Dedifferentiated amniotic fluid mesenchymal stem cell (primary cell): ENCODE measurements around the gene C16orf46.
"Not testable (repeated sequence)": the region's sequence is repeated elsewhere in the genome, so short reads cannot be mapped to it uniquely, and the experiment has no call there.

Experiments
- DNase-seq: peaks from one replicate; pipeline ENCODE4 v3.0.0-alpha.2; 2016; ENCODE audit errors: extremely low spot score

The C16orf46 gene, protein sequence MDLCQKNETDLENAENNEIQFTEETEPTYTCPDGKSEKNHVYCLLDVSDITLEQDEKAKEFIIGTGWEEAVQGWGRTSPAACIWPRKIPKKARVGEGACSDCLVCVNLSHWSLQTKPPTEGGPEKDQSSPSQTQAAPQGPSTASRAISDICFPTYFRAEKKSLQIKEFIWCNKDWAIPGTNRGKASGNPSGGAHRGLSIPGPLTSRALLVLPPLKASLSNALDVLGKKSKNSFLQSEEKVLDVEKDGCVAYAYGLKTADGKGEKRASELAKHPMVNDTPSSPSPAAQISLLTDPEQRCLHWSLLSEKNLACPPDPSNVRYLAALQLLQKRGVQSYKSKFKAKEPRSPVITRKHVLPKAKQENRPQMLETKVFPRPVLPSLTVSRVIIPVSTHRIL

GRCh38 chr16:81077076-81077940, at the start of gene C16orf46:
TSS of gene C16orf46 (minus strand) at chr16:81077238. CDS start at chr16:81063955, 13,283 bp downstream.
- DNase-seq: peak; percentile 92

GRCh38 chr16:81123092-81123852, 46.2 kb upstream of the C16orf46 start:
- DNase-seq: no peak

- DNase-seq: no peak
Observed at GRCh38 chr16:81121474-81121990, 44.5 kb upstream of the C16orf46 start.

DNA sequence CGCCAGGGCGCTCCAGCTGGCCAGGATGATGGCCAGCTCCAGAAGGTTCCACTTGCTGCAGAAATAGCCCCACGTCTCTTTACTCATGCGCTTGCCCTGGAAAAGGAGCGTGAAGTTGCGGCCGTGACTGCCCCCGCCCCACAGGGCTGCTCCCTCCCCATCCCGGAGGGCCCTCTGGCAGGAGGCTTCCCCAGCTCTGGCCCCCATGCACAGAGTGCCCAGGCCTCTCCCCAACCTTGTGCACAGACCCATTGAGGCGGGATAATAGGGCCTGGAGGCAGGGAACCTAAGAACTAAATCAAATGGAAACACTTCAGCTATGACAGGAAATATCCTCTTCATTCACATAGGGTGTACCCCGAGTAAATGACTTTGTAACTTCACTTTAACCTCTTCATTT, 40.4 kb upstream of the C16orf46 start:
- no peak for DNase-seq

GRCh38 chr16:81116285-81116684, 39.2 kb upstream of the C16orf46 start:
- DNase-seq: no peak

DNA sequence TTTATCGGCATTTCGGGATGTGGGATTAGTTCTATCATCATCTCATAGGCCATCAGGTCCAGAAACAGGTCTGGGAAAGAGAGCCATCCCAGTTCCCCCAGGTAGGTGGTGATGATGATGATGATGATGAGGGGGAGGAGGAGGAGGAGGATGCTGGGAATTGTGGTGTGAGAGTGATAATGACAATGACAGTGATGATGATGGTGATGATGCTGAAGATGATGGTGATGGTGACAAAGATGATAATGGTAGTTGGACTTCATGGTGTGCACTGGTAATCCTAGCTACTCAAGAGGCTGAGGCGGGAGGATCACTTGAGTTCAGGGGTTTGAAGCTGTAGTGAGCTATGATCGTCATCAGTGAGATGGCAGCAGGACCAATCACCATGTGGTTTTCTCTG, 35.4 kb upstream of the C16orf46 start:
- DNase-seq: no peak

DNA sequence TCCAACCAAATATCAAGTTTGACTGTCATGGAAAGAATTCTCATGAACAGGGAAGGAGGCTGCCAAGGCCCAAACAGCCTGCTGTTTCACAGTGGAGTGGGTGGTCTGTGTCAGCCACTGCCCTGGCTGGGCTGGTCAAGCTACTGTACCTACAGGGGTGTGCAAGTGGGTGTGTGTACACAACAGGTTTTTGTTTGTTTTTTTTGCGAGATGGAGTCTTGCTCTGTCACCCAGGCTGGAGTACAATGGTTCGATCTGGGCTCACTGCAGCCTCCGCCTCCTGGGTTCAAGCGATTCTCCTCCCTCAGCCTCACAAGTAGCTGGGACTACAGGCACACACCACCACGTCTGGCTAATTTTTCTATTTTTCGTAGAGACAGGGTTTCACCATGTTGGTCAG, 32.2 kb upstream of the C16orf46 start:
- not testable (repeated sequence) for DNase-seq

GRCh38 chr16:81107511-81107910, 30.5 kb upstream of the C16orf46 start:
- no peak for DNase-seq

- DNase-seq: no peak
Observed at GRCh38 chr16:81106826-81107503, 29.9 kb upstream of the C16orf46 start.

DNA sequence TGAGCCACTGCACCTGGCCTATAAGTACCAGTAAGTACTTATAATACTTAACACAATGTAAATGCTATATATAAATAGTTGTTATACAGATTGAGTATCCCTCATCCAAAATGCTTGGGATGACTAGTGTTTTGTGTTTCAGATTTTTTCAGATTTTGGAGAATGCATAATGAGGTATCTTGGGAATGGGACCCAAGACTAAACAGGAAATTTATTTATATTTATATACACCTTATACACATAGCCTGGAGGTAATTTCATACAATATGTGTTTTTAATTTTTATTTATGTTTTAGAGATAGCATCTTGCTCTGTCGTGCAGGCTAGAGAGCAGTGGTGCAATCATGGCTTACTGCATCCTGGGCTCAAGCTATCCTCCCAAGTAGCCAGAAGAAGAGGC, 28.9 kb upstream of the C16orf46 start:
- no peak for DNase-seq

GRCh38 chr16:81101702-81102101, 24.7 kb upstream of the C16orf46 start:
- no peak for DNase-seq

- DNase-seq: no peak
Observed at GRCh38 chr16:81099958-81100357, 22.9 kb upstream of the C16orf46 start.

GRCh38 chr16:81097230-81097629, 20.2 kb upstream of the C16orf46 start:
- DNase-seq: no peak

DNA sequence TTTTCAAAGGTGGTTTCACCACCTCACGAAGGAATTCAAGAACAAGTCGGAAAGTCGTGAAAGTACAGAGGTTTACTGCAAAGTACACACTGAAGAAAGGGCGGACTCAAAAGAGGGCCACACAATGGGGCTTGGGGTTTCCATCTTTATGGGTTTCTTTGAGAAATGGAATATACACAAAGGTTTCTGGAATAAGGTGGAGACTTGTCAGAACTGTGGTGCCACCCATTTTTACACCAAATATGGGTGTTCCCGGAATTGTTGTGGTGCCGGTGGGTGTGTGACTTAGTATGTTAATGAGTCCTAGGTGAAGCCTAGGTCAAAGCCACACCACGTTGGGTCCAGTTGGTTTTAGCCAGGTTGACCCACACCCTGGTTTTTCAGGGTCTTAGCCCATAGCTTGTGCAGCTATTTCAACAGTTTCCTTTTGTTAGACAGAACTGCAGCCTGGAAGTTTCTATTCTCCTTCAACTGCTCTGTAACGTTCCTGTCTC, 19.7 kb upstream of the C16orf46 start:
- DNase-seq: no peak

DNA sequence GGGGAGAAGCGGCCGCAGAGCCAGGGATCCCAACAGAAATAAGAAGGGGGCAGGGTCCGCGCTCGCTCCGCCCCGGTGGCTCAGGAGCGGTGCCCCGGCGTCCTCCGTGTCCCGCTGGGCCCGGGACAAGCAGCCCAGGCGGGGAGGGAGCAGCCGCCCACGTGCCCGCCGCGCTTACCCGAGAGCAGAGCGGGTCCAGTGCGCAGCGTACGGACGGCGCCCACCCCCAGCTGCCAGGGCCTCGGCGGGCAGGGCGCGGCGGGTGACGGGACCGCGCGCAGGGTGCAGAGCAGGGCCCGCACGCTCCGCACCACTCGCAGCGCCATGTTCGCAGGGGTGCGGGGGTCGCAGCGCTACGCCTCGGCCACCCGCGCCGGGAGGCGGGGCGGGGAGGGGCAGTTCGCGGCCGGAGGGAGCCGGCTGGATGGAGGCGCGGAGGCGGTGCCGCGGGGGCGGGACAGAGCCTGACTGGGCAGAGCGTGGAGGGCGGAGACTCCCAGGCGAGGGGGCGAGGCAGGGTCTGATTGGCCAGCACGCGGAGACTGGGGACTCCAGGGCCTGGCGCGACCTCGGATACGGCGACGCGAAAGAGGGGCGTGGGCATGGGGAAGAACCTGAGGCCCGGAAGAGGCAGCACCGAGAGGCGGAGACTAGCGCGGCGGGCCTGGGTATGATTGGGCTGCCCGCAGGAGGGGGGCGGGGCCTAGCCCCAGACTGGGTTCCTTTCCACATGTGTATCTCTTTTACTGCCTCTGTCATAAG, 19.1 kb upstream of the C16orf46 start, which contains the start of gene GCSH:
TSS of gene GCSH (minus strand) at position 443 of the 762 bp plus-strand sequence. CDS start at position 326, 117 bp downstream.
- peak; percentile 98 for DNase-seq

- no peak for DNase-seq
Observed at GRCh38 chr16:81095653-81095952, 18.6 kb upstream of the C16orf46 start.

DNA sequence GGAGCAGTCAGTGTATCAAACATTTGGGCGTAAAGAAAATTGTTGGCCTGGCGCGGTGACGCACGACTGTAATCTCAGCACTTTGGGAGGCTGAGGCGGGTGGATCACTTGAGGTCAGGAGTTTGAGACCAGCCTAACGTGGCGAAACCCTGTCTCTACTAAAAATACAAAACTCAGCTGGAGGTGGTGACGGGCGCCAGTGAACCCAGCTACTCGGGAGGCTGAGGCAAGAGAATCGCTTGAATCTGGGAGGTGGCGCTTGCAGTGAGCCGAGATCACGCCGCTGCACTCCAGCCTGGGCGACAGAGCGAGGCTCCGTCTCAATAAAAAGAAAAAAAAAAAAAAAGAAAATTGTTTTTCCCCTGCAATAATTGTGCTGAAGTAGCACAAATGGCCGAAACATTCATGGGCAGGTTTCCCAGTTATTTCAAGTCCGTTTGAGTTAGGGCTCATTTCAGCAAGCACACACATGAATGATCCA, 17.8 kb upstream of the C16orf46 start:
- DNase-seq: no peak

- no peak for DNase-seq
Observed at GRCh38 chr16:81088836-81089235, 11.8 kb upstream of the C16orf46 start.

DNA sequence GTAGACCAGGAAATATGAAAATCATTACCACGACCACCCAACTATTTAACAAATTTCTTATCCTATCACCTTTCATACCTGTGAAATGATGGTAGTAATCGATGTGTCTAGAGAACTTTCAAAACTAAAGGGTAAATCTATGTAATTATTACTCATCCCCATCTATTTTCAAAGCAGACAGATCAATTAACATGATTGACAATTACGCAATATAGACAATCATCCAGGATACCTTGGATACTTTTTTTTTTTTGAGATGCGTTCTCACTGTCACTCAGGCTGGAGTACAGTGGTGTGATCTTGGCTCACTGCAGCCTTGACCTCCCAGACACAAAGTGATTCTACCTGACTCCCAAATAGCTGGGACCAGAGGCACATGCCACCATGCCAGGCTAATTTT, 4.0 kb upstream of the C16orf46 start:
- DNase-seq: no peak

GRCh38 chr16:81080233-81080632, 3.2 kb upstream of the C16orf46 start:
- no peak for DNase-seq
